Neural cell (in vitro differentiated cells): Measurements from ENCODE around the gene MYO6. TPM values are rescaled to one million over a fixed set of nuclear protein-coding genes. Genes with fewer than 3 reads are reported as not detected.

Experiments used
- H2AFZ ChIP-seq: fragments of 200-600, 300-800 bp; sonication (generic), shearing (Covaris generic); 2 replicates; pipeline ENCODE4 v1.6.0; 2014; ENCODE audit warnings: low read depth, mild to moderate bottlenecking, antibody characterized with exemption, low read length, moderate library complexity
- H3F3A ChIP-seq: fragments of 200-600 bp; shearing (Covaris generic); 2 replicates; pipeline ENCODE4 v1.6.1; 2016; ENCODE audit warnings: mild to moderate bottlenecking, moderate library complexity, mixed read lengths, antibody characterized with exemption, low read length; ENCODE audit not compliant: insufficient read depth, poor library complexity, severe bottlenecking
- H3K27ac ChIP-seq: fragments of 200-600, 300-800 bp; sonication (generic), shearing (Covaris generic); 2 replicates; pipeline ENCODE4 v1.5.1; 2014; ENCODE audit warnings: mild to moderate bottlenecking, low read length, moderate library complexity
- H3K27me3 ChIP-seq: fragments of 300-800, 200-600 bp; sonication (generic), shearing (Covaris generic); 2 replicates; pipeline ENCODE4 v1.6.0; 2014; ENCODE audit warnings: mild to moderate bottlenecking, low read depth, low read length, moderate library complexity; ENCODE audit not compliant: insufficient read depth
- H3K36me3 ChIP-seq: fragments of 300-800, 200-600 bp; sonication (generic), shearing (Covaris generic); 2 replicates; pipeline ENCODE4 v1.5.1; 2014; ENCODE audit warnings: mild to moderate bottlenecking, antibody characterized with exemption, low read length, moderate library complexity; ENCODE audit not compliant: insufficient read depth
- H3K4me2 ChIP-seq: fragments of 300-800, 200-600 bp; sonication (generic), shearing (Covaris generic); 2 replicates; pipeline ENCODE4 v1.6.0; 2014; ENCODE audit warnings: mild to moderate bottlenecking, low read length
- H3K4me3 ChIP-seq: fragments of 300-800, 200-600 bp; sonication (generic), shearing (Covaris generic); 2 replicates; pipeline ENCODE4 v1.5.1; 2014; ENCODE audit warnings: mild to moderate bottlenecking, low read length, moderate library complexity
- H3K79me2 ChIP-seq: fragments of 200-600 bp; shearing (Covaris generic); replicated peaks from 2 replicates; pipeline ENCODE4 v1.6.0; 2014; ENCODE audit warnings: mild to moderate bottlenecking, low read length, moderate library complexity; ENCODE audit not compliant: insufficient read depth
- H3K9ac ChIP-seq: fragments of 300-800, 200-600 bp; sonication (generic), shearing (Covaris generic); 2 replicates; pipeline ENCODE4 v1.6.1; 2016; ENCODE audit warnings: mild to moderate bottlenecking, low read length, mixed read lengths
- H3K9me2 ChIP-seq: fragments of 200-600 bp; shearing (Covaris generic); 2 replicates; pipeline ENCODE4 v1.6.1; 2016; ENCODE audit warnings: mild to moderate bottlenecking, low read length, mixed read lengths; ENCODE audit not compliant: insufficient read depth
- H3K9me3 ChIP-seq: fragments of 200-600, 300-800 bp; sonication (generic), shearing (Covaris generic); 2 replicates; pipeline ENCODE4 v1.6.1; 2016; ENCODE audit warnings: mild to moderate bottlenecking, mixed run types, low read length, moderate library complexity, mixed read lengths
- H4K20me1 ChIP-seq: fragments of 200-600 bp; shearing (Covaris generic); 2 replicates; pipeline ENCODE4 v1.6.1; 2016; ENCODE audit warnings: mild to moderate bottlenecking, mixed run types; ENCODE audit not compliant: insufficient read depth
- EP300 ChIP-seq: fragments of 450-650 bp; conservative IDR thresholded peaks from 2 replicates; pipeline ENCODE4 v1.6.1; 2014; ENCODE audit warnings: antibody characterized with exemption, mild to moderate bottlenecking, moderate library complexity; ENCODE audit not compliant: poor library complexity, severe bottlenecking
- EZH2 ChIP-seq: fragments of 200-600, 300-800 bp; shearing (Covaris generic), sonication (generic); IDR thresholded peaks from 2 replicates; pipeline ENCODE4 v1.6.1; 2014; ENCODE audit warnings: antibody characterized with exemption, low read length, borderline replicate concordance, mild to moderate bottlenecking; ENCODE audit not compliant: insufficient read depth, poor library complexity, severe bottlenecking
- MXI1 ChIP-seq: fragments of 450-650 bp; conservative IDR thresholded peaks from 2 replicates; pipeline ENCODE4 v1.6.1; 2014; ENCODE audit warnings: antibody characterized with exemption, mild to moderate bottlenecking; ENCODE audit not compliant: poor library complexity, severe bottlenecking
- POLR2AphosphoS5 ChIP-seq: IDR thresholded peaks from 2 replicates; pipeline ENCODE4 v1.6.1; 2012
- RAD21 ChIP-seq: fragments of 450-650 bp; conservative IDR thresholded peaks from 2 replicates; pipeline ENCODE4 v1.6.1; 2014; ENCODE audit warnings: antibody characterized with exemption, mild to moderate bottlenecking, moderate library complexity
- SMC3 ChIP-seq: fragments of 450-650 bp; conservative IDR thresholded peaks from 2 replicates; pipeline ENCODE4 v1.6.1; 2014; ENCODE audit warnings: antibody characterized with exemption, mild to moderate bottlenecking, moderate library complexity; ENCODE audit not compliant: poor library complexity
- TAF1 ChIP-seq: IDR thresholded peaks from 2 replicates; pipeline ENCODE4 v1.6.1; 2012; ENCODE audit warnings: low read depth
- polyA plus RNA-seq: library from polyadenylated mRNA; depleted of rRNA; stranded (reverse); fragments of >200 nt; gene quantifications from 2 replicates; pipeline ENCODE4 v1.2.3, GENCODE V29; 2014
- TF ChIP-seq, protein P1 (sequence below): IDR thresholded peaks from 2 replicates; pipeline ENCODE4 v1.6.1; 2012; ENCODE audit warnings: borderline replicate concordance
- TF ChIP-seq, protein P2 (sequence below): fragments of 450-650 bp; IDR thresholded peaks from 2 replicates; pipeline ENCODE4 v1.5.1; 2014; ENCODE audit warnings: antibody characterized with exemption, mild to moderate bottlenecking, moderate library complexity; ENCODE audit not compliant: poor library complexity, severe bottlenecking

The MYO6 gene
- polyA plus RNA-seq, 1 donor from 2014 or later, result 49.1 TPM

DNA sequence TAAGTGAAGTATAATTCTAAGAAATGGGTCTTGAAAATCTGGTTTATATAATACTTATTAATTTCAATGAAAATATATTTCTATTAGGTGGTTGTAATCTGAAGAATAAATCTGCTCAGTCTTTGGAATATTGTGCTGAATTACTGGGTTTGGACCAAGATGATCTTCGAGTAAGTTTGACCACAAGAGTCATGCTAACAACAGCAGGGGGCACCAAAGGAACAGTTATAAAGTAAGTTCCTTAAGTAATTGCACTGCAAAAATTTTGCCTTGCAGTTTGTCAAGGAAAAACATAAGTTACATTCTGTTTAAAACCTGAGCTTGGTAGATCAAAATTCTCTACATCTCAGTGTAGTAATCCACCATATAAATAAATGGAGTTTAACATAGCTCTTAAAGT is 106.0 kb downstream of the MYO6 start:
- Histone ChIP-seq H3K9me2 (no peaks in the 10 kb centered on the region), H3F3A (no peaks in the 10 kb centered on the region), H3K9ac (no peak overlapping the region), H4K20me1 (no peaks in the 10 kb centered on the region), H3K4me3 (no peak overlapping the region), H2AFZ (no peak overlapping the region), H3K9me3 (no peaks in the 10 kb centered on the region), H3K27me3 (no peaks in the 10 kb centered on the region), H3K4me2 (no peak overlapping the region), H3K79me2 (no peaks in the 10 kb centered on the region), H3K27ac (no peak overlapping the region), H3K36me3 (no peaks in the 10 kb centered on the region)
- TF ChIP-seq, protein P1, sequence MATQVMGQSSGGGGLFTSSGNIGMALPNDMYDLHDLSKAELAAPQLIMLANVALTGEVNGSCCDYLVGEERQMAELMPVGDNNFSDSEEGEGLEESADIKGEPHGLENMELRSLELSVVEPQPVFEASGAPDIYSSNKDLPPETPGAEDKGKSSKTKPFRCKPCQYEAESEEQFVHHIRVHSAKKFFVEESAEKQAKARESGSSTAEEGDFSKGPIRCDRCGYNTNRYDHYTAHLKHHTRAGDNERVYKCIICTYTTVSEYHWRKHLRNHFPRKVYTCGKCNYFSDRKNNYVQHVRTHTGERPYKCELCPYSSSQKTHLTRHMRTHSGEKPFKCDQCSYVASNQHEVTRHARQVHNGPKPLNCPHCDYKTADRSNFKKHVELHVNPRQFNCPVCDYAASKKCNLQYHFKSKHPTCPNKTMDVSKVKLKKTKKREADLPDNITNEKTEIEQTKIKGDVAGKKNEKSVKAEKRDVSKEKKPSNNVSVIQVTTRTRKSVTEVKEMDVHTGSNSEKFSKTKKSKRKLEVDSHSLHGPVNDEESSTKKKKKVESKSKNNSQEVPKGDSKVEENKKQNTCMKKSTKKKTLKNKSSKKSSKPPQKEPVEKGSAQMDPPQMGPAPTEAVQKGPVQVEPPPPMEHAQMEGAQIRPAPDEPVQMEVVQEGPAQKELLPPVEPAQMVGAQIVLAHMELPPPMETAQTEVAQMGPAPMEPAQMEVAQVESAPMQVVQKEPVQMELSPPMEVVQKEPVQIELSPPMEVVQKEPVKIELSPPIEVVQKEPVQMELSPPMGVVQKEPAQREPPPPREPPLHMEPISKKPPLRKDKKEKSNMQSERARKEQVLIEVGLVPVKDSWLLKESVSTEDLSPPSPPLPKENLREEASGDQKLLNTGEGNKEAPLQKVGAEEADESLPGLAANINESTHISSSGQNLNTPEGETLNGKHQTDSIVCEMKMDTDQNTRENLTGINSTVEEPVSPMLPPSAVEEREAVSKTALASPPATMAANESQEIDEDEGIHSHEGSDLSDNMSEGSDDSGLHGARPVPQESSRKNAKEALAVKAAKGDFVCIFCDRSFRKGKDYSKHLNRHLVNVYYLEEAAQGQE, result no peak
- TF ChIP-seq RAD21 (no peak), SMC3 (no peak)
- TF ChIP-seq, protein P2, sequence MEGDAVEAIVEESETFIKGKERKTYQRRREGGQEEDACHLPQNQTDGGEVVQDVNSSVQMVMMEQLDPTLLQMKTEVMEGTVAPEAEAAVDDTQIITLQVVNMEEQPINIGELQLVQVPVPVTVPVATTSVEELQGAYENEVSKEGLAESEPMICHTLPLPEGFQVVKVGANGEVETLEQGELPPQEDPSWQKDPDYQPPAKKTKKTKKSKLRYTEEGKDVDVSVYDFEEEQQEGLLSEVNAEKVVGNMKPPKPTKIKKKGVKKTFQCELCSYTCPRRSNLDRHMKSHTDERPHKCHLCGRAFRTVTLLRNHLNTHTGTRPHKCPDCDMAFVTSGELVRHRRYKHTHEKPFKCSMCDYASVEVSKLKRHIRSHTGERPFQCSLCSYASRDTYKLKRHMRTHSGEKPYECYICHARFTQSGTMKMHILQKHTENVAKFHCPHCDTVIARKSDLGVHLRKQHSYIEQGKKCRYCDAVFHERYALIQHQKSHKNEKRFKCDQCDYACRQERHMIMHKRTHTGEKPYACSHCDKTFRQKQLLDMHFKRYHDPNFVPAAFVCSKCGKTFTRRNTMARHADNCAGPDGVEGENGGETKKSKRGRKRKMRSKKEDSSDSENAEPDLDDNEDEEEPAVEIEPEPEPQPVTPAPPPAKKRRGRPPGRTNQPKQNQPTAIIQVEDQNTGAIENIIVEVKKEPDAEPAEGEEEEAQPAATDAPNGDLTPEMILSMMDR, result no peak

DNA sequence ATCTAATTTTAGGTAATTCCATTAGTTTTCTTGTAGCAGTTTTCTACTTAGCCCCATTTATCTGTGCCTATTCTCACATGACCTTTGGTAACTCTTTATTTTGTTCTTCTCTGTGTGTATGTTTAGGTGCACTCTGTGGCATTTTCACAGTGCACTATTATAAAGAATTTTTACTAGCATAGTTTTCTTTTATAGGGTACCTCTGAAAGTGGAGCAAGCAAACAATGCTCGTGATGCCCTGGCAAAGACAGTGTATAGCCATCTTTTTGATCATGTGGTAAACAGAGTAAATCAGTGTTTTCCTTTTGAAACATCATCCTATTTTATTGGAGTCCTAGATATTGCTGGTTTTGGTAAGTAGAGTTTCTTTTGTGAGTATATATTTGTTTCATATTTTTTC is 107.9 kb downstream of the MYO6 start:
- Histone ChIP-seq H4K20me1 (no peaks in the 10 kb centered on the region), H3K27ac (no peak overlapping the region), H3K79me2 (no peaks in the 10 kb centered on the region), H3K9ac (no peak overlapping the region), H3K4me3 (no peak overlapping the region), H3K36me3 (no peaks in the 10 kb centered on the region), H3F3A (no peaks in the 10 kb centered on the region), H3K9me2 (no peaks in the 10 kb centered on the region), H3K27me3 (no peaks in the 10 kb centered on the region), H3K9me3 (no peaks in the 10 kb centered on the region), H2AFZ (no peak overlapping the region), H3K4me2 (no peak overlapping the region)
- no peak for TF ChIP-seq EZH2
- no peak for TF ChIP-seq POLR2AphosphoS5
- TF ChIP-seq, protein P1, result no peak
- no peak for TF ChIP-seq SMC3
- TF ChIP-seq MXI1, result no peak
- TF ChIP-seq, protein P2, result no peak
- no peak for TF ChIP-seq EP300
- no peak for TF ChIP-seq TAF1
- no peak for TF ChIP-seq RAD21
